Spleen (tissue), 7 donors: Measurements from ENCODE around the gene CUBN.

Experiments
- CTCF ChIP-seq, 11 experiments: fragments of 200-600 bp in 7 of 11; fragments of 450-650 bp in 4 of 11; sonication (generic) in 4 of 11; IDR thresholded peaks in 8 of 11; conservative IDR thresholded peaks in 3 of 11; 1 replicate in 7 of 11; 2 replicates in 4 of 11; pipeline versions ENCODE4 v1.4.0 to v1.8.0; 2016 to 2021; ENCODE audit warnings: antibody characterized with exemption in 11 of 11, inconsistent platforms in 4 of 11, mild to moderate bottlenecking in 1 of 11
- POLR2A ChIP-seq, 3 donors: fragments of 450-650 bp; IDR thresholded peaks; one replicate each; pipeline ENCODE4 v1.5.1; 2017; ENCODE audit warnings: antibody characterized with exemption in 3 of 3, mild to moderate bottlenecking in 1 of 3
- donor health status: DM: no; HTN: no; CAD: no; lungs with moderate emphysema.
- donor health status: DM: no; HTN: no; CAD: no.
- donor health status: DM: no; HTN: no; CAD: no.

GRCh38 chr10:16995867-16996529, 133.6 kb downstream of the CUBN start:
- no peak for TF ChIP-seq POLR2A (IDR thresholded peaks at IDR 0.05)
- TF ChIP-seq CTCF (IDR thresholded peaks at IDR 0.05 in 8 of 11, conservative IDR thresholded peaks at IDR 0.05 in 3 of 11) = no peak
